Measurements from ENCODE around the gene JMJD1C.

The JMJD1C gene

DNA sequence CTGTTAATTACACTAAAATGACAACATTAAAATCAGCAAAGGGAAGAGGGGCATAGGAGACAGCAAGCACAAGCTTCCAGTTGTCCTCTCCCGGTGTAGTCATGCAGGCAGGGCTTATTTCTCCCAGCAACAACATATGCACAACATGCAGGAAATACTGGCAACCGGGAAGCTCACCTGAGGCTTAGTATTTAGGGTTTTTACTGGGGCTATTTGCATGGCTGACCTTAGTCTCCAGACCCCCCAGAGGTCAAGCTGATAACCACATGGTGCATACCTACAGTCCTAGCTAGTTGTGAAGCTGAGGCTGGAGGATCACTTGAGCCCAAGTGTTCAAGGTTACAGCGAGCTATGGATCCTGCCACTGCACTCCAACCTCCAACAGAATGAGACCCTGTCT is 12.8 kb upstream of the JMJD1C start:
- no peak for DNase-seq (ENCODE audit: low read depth in 3 of 3)

DNA sequence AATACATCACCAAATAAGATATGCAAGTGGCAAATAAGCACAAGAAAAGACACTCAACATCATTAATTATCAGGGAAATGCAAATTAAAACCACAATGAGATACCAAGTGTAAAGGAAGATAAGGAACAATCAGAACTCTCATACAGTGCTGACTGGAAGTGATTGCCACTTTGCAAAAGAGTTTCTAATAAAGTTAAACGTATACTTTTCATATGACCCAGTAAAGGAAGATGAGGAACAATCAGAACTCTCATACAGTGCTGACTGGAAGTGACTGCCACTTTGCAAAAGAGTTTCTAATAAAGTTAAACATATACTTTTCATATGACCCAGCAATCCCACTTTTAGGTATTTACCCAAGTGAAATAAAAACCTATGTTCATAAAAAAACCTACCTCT is 12.2 kb upstream of the JMJD1C start:
- no peak for DNase-seq (ENCODE audit: low read depth in 3 of 3)

DNA sequence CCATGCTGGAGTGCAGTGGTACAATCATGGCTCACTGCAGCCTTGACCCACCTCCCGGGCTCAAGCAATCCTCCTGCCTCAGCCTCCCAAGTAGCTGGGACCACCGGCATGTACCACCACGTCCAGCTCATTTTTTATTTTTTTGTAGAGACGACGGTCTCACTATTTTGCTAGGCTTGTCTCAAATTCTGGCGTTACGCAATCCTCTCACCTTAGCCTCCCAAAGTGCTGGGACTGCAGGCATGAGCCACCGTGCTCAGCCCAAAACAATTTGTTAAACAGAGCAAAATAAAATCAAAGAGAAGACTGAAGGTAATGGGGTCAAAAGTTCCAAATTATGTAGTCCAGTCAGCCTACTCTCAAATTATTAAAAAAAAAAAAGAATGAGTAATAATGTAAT is 8.7 kb upstream of the JMJD1C start:
- no peak for DNase-seq (ENCODE audit: low read depth in 3 of 3)

DNA sequence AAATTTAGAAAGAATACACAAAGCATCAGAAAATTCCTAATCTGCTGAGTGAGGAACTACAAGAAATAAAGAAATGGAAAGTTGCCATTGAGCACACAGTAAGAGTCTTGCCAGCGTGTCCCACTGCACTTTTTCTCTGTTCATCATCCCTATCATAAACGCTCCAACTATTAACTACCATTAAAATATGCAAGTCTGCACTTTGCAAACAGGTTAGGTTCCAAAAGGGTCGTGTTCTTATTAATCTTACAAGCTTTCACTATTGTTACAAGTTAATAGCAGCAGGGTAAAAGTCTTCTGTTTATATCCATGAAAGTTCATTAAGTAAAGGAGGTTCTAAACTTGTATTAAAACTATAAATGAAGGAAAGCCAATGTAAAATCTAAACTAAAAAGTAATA is 5.2 kb upstream of the JMJD1C start:
- no peak for DNase-seq (ENCODE audit: low read depth in 3 of 3)

DNA sequence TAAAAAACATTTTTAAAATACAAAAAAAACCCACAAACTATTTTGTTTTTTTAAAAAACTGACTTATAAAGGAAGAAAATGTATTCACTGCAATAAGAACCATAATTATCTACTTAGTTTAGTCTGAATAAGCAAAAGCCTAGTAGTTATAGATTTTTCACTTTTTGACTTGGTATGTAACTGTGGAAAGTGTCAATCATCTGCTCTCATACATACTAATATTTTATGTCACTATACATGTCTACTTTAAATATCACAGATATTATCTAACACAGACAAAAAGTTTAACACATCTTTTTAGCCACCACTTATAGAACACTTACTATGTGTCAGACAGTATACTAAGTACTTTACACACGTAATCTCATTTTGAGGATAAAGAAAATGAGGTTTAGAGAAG is 3.2 kb upstream of the JMJD1C start:
- DNase-seq (ENCODE audit: low read depth in 3 of 3): no peak

DNA sequence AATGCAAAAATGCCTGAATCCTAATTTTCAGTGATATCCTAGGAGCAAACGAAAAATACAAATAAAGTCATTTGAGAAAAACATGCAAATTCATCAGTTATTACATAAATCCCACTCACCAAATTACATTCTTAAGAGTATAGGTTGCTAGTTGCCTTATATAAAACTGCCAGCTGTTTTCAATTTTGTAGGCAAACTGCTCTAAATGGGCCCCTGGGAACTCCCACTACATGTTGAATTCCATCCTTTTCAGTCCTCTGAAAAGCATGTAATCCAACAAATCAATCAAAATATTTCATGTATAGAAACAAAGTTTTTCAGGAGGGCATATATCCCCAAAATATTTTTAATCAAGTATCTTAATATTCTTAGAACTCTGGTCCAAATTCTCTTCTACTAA is 2.1 kb upstream of the JMJD1C start:
- no peak for DNase-seq (ENCODE audit: low read depth in 3 of 3)

DNA sequence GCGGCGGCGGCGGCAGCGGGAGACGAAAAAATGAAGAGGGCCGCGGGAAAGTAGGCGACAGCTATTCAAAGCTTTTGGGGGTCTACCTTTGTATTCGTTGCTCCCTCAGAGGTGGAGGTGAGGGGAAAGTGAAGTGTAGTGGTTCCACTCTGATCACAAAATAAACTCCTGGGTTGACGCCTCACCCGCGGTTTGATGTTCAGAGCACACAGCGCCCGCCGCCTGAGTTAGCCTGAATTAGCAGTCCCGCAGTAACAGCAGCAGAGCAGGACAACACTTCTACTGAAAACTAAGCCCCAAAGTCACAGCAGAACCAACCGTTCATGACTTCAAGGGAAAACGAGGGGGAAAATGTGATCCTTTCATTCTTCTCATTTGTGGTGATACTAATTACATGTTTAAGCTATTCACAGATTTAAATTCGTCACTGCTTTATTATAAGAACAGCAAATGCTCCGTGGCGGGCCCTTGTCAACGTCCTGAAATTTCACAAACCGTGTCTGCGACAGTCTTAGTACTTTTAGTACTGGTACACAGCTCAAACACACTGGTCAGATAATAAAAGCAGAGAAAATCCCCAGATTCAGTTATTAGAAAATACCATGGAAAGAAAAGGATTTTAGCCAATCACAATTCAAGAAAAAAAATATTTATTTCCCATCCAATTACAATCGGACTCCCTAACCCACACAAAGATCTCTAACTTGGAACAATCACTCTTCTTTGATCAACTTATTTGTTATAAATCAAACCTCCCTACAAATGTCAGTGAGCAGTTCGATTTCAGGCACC is 563 bp upstream of the JMJD1C start:
- DNase-seq (ENCODE audit: low read depth in 3 of 3): peak in 1 of 3 donors; percentile 4

DNA sequence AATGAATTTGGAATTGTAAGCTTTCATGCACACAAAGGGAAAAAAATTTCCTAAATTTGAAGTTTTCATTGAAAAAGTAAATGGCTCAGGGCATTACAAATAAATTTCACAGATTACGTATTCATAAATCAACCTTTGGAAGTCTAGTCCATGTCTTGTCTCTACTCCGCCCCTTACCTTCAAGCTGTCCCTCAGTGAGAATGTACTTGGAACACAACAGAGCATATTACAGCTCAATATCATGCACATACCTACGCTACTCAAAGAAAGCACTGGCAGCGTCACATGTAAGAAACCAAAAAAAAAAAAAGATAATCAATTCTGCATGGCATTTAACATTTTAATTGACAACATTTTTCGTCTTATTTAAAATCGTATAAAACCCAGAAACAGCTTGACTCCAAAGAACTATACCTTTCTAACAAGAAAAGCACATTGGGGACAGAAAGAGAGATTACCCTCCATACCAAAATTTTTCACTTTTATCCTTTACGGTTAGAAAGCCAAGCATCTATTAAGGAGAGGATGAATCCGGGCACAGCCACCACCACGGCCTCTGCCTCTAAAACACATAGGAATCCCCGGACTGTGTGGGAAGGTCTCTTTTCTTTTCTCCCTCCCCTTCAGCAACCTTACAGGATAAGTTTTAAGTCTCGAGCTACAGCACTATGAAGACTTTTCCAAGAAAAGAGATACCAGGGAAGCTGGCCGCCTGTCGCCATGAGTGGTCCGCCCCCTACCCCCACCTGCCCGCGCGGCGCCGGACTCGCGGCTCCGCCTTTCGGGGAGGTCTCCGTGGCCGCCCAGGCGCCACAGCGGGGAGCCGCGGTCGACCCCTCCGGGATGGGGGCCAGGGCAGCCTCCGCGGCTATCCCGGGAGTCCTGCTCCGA is 1.1 kb downstream of the JMJD1C start:
- no peak for DNase-seq (ENCODE audit: low read depth in 3 of 3)

DNA sequence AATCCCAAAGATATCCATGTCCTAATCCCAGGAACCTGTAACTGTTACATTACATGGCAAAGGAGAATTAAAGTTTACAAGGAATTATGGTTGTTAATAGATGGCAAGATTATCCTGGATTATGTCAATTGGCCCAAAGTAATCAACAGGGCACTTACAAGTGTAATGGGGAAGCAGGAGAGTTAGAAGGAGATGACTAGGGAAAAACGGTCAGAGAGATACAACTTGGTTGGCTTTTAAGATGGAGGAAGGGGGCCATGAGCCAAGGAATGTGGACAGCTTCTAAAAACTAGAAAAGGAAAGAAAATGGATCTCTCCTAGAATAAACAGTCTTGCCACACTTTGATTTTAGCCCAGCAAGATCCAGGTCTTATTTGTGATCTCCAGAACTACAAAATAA is 3.3 kb downstream of the JMJD1C start:
- no peak for DNase-seq (ENCODE audit: low read depth in 3 of 3)

DNA sequence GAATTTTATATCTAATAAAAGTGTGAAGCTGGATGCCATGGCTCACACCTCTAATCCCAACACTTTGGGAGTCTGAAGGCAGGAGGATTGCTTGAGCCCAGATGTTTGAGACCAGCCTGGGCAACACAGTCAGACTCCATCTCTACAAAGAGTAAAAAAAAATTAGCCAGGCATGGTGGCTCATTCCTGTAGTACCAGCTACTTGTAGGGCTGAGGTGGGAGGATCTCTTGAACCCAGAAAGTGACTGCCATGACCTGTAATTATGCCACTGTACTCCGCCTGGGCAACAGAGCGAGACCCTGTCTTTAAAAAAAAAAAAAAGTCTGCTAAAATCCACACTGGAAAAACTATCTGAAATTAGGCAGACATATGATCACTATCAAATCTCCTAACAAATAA is 7.6 kb downstream of the JMJD1C start:
- DNase-seq (ENCODE audit: low read depth in 3 of 3): no peak

DNA sequence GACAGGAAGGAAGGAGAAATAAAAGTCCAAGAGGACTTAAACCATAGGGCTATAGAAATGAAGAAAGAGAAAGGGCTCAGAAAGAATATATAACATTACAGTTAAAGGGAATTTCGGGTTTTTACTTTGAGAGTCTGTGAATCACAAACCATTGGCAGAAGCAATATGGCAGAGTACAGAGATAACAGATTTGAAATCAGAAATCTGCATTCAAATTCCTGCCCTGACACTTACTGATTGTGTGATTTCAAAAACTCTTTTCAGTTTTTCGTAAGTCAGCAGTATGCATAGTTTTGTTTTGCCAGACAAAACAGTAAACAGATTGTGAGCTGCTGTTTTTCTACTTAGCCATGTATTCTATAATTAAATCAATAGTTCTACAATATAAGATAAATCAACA is 8.2 kb downstream of the JMJD1C start:
- no peak for DNase-seq (ENCODE audit: low read depth in 3 of 3)

DNA sequence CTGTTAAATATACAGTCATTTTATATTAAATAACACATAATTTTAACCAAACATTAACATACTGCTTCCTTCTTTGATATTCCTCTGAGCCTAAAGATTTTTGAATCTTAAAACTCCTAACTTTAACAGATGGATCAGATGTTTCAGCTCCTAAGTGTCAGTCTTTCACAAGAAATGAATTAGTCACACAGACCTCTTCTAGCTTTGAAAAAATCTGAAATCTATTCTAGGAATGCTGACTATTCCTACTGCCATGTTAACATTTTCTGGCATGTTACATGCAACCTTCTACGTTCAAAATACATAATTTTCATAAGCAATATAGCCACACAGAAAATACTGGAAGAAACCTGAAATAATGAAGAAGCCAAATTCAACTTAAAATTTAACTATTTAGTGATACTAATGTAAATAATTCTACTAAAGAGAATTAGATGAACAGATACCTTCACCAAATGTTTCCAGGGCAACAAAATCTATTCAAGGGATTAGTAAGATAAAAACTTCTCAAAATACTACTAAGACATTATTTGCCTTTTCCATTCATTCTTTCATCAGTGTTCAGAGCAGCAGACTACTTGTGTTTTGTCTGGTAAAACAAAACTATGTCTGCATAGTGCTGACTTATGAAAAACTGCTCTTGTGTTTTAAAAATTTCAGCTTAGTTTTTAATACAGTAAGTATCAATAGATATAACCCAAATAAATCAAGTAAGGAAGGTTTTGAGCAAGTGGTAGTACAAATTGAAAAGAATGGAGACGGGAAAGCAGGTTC is 9.2 kb downstream of the JMJD1C start:
- DNase-seq (ENCODE audit: low read depth in 3 of 3): no peak

DNA sequence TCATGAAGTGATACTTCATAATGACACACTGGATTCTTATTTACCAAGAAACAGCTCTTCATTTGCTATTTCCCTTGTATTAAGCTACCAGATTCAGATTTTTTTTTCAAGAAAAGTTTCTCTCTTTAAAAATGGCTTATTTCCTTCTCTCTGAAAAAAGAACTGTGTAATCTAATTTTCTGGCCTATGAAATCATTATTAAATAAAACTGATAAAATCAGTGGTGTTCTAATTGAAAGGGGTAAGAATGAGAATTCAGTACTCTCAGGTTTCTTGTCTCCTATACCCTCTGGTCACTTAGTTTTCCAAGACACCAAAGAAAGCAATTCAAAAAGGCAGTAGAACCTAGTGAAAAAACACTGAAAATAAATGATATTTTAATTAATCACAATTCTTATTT is 10.3 kb downstream of the JMJD1C start:
- DNase-seq (ENCODE audit: low read depth in 3 of 3): no peak

DNA sequence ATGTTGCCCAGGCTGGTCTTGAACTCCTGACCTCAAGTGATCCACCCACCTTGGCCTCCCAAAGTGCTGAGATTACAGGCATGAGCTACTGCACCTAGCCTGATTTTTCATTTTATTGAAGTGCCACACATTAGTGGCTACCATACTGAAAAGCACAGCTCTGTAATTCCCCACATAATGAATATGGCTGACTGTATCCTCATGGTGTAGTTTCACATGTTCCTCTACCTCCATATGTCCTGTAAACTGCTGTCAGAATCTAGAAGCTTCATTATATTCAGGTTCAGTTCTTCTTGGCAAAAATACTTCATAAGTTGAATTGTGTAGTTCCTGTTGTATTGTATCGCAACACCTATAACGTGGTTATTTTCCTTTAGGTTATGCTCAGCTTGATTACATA is 11.1 kb downstream of the JMJD1C start:
- DNase-seq (ENCODE audit: low read depth in 3 of 3): no peak

DNA sequence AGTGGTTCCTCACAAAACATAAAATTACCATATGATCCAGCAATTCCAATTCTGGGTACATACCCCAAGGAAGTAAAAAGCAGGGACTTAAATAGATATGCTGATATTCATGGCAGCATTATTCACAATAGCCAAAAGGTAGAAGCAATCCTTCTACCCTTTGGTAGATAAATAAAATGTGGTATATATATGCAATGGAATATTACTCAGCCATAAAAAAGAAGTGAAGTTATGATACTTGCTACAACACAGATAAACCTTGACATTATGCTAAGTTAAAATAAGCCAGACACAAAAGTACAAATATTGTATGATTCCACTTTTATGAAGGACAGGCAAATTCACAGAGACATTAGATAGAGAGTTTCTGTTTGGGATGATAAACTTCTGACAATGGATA is 13.3 kb downstream of the JMJD1C start:
- DNase-seq (ENCODE audit: low read depth in 3 of 3): no peak

DNA sequence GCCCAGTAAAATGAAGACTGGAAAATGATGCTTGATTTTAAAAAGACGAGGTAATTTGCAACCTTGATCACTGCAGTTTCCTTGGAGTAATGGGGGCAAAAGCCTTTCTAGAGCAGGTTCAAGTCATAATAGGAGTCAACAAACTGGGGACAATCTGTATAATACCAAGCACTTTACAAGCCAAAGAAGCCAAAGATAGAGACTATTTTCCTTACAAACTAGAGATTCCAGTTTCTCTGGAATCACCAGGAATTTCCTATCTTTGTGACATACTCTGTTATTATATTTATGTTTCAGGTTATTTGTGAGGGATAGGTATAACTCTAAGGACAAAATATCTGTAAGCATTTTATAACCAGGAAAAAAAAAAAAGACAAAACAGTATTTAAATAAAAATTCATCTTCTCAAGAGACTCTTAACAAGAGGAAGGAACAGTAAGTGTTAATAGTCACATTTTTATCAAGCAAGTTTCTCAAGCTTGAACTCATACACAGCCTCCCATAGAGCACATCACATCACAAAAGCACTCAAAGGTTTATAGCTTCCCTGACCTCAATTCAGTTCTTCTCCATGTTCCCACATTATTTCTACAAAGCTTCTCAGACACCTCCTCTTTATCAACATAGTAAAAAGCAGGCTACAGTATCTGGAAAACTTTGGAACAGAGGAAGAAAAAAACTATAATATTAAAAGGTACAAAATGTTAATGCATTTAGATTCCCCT is 18.9 kb downstream of the JMJD1C start:
- no peak for DNase-seq (ENCODE audit: low read depth in 3 of 3)

DNA sequence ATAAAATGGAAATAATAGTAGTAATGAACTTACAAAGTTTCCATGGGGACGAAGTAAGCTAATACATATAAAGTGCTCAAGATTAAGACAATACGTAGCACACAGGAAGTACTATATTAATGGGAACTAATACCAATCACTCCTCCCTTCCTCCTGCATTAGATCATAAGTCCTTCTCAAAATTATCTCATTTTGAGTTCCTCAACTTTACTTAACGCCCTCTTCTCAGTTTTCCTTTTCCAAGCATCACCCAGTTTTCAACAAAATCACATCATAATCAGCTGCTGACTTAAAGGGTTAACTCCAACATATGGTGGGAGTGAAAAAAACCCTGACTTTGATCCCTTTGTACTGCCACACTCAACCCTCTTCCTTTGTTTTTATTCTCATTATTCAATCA is 24.4 kb downstream of the JMJD1C start:
- no peak for DNase-seq (ENCODE audit: low read depth in 3 of 3)

DNA sequence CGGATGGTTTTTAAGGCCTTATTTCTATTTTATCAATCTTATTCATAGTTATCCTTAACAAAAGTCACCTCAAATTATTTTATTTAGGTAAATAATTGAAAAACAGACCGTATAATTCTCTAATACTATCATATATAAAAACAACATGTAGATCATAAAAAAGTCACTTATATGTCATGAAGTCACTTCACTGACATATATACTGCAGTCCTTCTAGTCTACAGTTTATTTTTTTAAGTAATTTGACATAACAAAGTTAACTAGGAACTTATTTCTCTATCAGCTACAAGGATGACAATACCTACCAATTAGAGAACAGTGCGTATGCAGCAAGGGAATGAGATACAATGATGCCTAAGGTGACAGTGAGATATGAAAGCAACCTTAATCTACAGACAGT is 26.2 kb downstream of the JMJD1C start:
- no peak for DNase-seq (ENCODE audit: low read depth in 3 of 3)

DNA sequence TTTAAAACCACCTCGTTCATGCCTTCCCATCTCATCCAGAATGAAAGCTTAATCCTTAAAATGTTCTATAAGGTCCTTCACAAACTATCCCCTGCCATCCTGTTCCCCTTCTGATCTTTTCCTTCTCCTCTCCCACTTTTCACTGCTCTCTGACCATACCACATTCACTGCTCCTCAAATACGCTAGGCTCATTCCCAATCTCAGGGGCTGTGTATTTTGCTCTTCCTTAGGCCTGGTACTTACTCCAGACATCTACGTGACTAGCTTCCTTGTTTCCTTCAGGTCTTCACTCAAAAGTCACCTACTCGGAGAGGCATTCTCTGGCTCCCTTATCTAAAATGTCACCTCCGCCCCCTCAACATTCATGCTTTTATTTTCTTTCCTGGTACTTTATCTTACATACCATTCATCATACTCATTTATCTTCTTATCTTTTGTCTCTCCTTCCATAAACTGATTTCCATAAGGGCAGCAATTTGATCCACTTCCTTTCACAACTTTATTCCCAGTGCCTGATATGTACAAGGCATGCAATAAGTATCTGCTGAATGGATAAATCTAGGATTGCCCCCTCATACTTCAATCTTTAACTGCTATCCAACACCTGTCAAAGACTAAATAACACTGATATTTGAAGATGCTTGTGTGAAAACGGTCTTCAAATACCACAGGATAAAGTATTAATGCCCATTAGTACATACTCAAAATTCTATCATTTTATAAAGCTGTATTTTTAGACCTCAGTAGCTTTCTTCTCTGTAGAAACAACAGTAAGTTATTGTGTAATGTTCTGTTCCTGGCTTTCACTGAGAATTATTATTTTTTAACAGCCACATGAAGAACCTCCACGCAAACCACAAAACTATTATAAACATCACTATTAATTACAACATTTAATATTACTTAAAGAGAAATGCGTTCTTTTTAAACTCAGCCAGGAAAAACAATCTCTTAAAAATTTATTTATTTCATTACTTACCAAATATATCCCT is 27.0 kb downstream of the JMJD1C start:
- no peak for DNase-seq (ENCODE audit: low read depth in 3 of 3)

DNA sequence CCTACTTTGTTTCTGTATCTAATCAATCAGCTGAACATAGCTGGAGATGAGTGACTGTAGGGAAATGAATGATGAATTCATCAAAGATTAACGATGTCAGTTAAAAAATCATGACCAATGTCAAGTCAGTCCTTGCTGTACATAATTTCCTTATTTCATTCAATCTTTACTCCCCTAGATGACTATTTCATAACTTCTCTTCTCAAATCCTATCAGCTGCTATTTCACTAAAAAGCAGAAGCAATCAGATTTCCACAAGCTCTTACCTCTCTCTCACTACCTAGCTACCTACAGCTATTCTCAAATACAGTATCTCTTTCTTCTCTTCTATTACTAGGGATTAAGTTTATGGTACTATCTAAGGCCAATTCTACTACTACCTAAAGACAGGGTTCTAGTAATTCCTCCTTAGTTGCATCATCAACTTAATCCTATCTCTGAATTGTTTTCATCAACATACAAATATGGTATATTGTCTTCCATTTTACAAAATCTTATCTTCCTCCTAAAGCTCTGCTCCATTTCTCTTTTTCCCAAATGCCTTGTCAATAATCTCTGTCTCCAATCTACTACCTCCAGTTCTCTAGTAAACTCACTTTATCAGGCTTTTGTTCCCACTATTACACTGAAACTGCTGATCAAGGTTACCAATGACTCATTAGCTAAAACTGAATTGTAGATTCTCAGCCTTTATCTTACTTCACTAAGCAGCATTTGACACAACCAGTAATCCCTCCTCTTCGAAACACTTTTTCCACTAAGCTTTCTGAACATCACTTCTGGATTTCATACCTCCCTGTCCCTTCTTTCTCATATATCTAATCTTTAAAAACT is 28.4 kb downstream of the JMJD1C start:
- no peak for DNase-seq (ENCODE audit: low read depth in 3 of 3)
